ENCODE measurements around the gene MAT1A.

Gene MAT1A

GRCh38 chr10:80289451-80290287 is at the start of gene MAT1A:
TSS of gene MAT1A (minus strand) at chr10:80289658. CDS start at chr10:80289423, 235 bp downstream.
- no peak for TF ChIP-seq CTCF (IDR thresholded peaks at IDR 0.05)
- H3K27ac ChIP-seq: no peak within 1 kb of the TSS
- DNase-seq (ENCODE audit: low spot score): no peak
- no peak within 1 kb of the TSS for H3K4me3 ChIP-seq

GRCh38 chr10:80333983-80334382 is 44.5 kb upstream of the MAT1A start:
- Histone ChIP-seq H3K27ac (no peak overlapping the region), H3K4me3 (no peak overlapping the region)
- TF ChIP-seq CTCF (IDR thresholded peaks at IDR 0.05): no peak
- no peak for DNase-seq (ENCODE audit: low spot score)

GRCh38 chr10:80324891-80325364 is 35.5 kb upstream of the MAT1A start:
- H3K4me3 ChIP-seq: no peak overlapping the region
- H3K27ac ChIP-seq: no peak overlapping the region
- no peak for TF ChIP-seq CTCF (IDR thresholded peaks at IDR 0.05)
- no peak for DNase-seq (ENCODE audit: low spot score)

- TF ChIP-seq CTCF (IDR thresholded peaks at IDR 0.05): no peak
- no peak for DNase-seq (ENCODE audit: low spot score)
- Histone ChIP-seq H3K4me3 (no peak overlapping the region), H3K27ac (no peak overlapping the region)
These were observed 34.6 kb upstream of the MAT1A start for GRCh38 chr10:80324086-80324485.

GRCh38 chr10:80323311-80323710 is 33.9 kb upstream of the MAT1A start:
- H3K27ac ChIP-seq: no peak overlapping the region
- no peak overlapping the region for H3K4me3 ChIP-seq
- no peak for DNase-seq (ENCODE audit: low spot score)
- TF ChIP-seq CTCF (IDR thresholded peaks at IDR 0.05): no peak

- H3K4me3 ChIP-seq: no peak overlapping the region
- no peak overlapping the region for H3K27ac ChIP-seq
- TF ChIP-seq CTCF (IDR thresholded peaks at IDR 0.05): no peak
- DNase-seq (ENCODE audit: low spot score): no peak
These were observed 33.3 kb upstream of the MAT1A start for GRCh38 chr10:80322711-80323110.

- Histone ChIP-seq H3K27ac (no peak overlapping the region), H3K4me3 (no peak overlapping the region)
- no peak for DNase-seq (ENCODE audit: low spot score)
- TF ChIP-seq CTCF (IDR thresholded peaks at IDR 0.05): no peak
These were observed 32.7 kb upstream of the MAT1A start for GRCh38 chr10:80322158-80322557.

All from coronary artery (tissue), 2 donors.